Measurements from ENCODE around the gene NUF2.

DNA sequence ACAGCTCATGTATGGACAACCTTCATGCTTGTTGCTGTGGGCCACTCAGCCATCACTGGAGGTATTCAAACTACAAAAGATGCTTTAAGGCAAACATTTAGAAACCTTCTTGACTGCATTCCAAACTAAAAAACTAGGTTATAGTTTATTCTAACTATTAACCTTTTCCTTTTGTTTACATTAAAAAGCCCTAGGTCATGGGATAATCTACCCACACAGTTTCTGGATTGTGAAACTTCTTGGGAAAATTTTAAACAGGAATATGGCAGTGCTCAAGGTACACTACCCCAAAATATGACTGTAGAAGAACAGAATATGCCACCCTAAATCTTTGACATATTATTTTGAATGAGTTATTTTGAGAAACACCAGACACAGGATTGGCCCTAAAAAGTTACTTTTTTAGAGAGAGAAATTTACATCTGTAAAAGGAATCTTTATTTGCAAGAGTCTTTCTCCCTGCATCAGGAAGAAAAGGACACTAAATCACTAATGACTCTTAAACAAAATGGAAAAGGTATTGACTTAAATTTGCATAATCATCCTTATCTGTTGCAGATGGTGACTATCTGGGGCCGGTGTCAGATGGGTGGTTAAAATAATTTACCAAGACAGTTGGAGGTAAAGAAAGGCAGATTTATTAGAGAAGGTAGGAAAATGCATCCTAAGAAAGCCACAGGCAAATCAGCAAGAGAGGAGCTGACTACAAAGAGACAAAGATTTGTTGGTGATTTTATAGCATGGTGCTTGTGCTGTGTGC is 25.1 kb upstream of the NUF2 start:
- TF ChIP-seq CTCF (conservative IDR thresholded peaks at IDR 0.05 in 1 of 2, IDR thresholded peaks at IDR 0.05 in 1 of 2; ENCODE audit: low read depth in 1 of 2, low read length in 2 of 2) (no peak), EZH2 (IDR thresholded peaks at IDR 0.05; ENCODE audit: low read length, missing control alignments) (no peak)

Data from fibroblast of lung (primary cell).